T-cell (primary cell): Measurements from ENCODE around the gene SAMD8. TPM values are rescaled to one million over a fixed set of nuclear protein-coding genes. Genes with fewer than 3 reads are reported as not detected.
"Not testable (repeated sequence)": the region's sequence is repeated elsewhere in the genome, so short reads cannot be mapped to it uniquely, and the experiment has no call there.

ENCODE experiments used
- ATAC-seq, 4 experiments: fragments of 200-7000 bp in 3 of 4; fragments of 150-1000 bp in 1 of 4; cut with Tn5 transposase; replicated peaks in 1 of 4; 1 replicate in 3 of 4; 2 replicates in 1 of 4; pipeline ENCODE4 v1.10.0; 2021; ENCODE audit warnings: moderate library complexity in 3 of 4, mild to moderate bottlenecking in 2 of 4, moderate number of reproducible peaks in 1 of 4
- CTCF ChIA-PET, 2 donors: fragments of 300-600 bp; sonication (Branson Sonifier 250); formaldehyde crosslinking; loops; one replicate each; lab custom pipeline; 2022; ENCODE audit warnings: antibody characterized with exemption in 2 of 2; lab: Charles Lee
- POLR2A ChIA-PET, 2 donors: fragments of 300-600 bp; sonication (Branson Sonifier 250); formaldehyde crosslinking; loops; one replicate each; lab custom pipeline; 2022; ENCODE audit warnings: antibody characterized with exemption in 2 of 2; lab: Charles Lee
- DNase-seq, 35 experiments: peaks; one replicate each; pipeline versions ENCODE4 v3.0.0 to v3.0.0-alpha.2; 2013 to 2023
- H3K27ac ChIP-seq: one replicate; pipeline ENCODE4 v1.5.1; 2013; ENCODE audit warnings: low read length
- H3K27me3 ChIP-seq, 2 experiments: replicated peaks in 1 of 2; 1 replicate in 1 of 2; 2 replicates in 1 of 2; pipeline versions ENCODE4 v1.6.1 to v1.7.0; 2013; ENCODE audit warnings: low read length in 1 of 2, mixed read lengths in 1 of 2; ENCODE audit not compliant: control insufficient read depth in 2 of 2, insufficient read depth in 2 of 2; ENCODE audit errors: extremely low read depth in 1 of 2
- H3K36me3 ChIP-seq, 2 donors: 1 replicate in 1 of 2; 2 replicates in 1 of 2; pipeline versions ENCODE4 v1.6.1 to v1.7.0; 2013; ENCODE audit warnings: low read length in 1 of 2; ENCODE audit not compliant: control insufficient read depth in 2 of 2, insufficient read depth in 1 of 2; ENCODE audit errors: extremely low read depth in 1 of 2
- H3K4me1 ChIP-seq, 2 experiments: 1 replicate in 1 of 2; 2 replicates in 1 of 2; pipeline versions ENCODE4 v1.6.1 to v1.7.0; 2013; ENCODE audit warnings: low read length in 2 of 2, mixed read lengths in 1 of 2; ENCODE audit not compliant: insufficient read depth in 2 of 2, control insufficient read depth in 1 of 2; ENCODE audit errors: extremely low read depth in 1 of 2
- H3K4me3 ChIP-seq, 2 donors: 1 replicate in 1 of 2; 2 replicates in 1 of 2; pipeline versions ENCODE4 v1.5.1 to v1.7.0; 2013; ENCODE audit warnings: mild to moderate bottlenecking in 2 of 2, low read length in 1 of 2, moderate library complexity in 1 of 2; ENCODE audit not compliant: control insufficient read depth in 1 of 2; ENCODE audit errors: extremely low read depth in 1 of 2
- H3K9me3 ChIP-seq: 2 replicates; pipeline ENCODE4 v1.7.0; 2013
- H3K27ac Mint-ChIP-seq, 2 donors: one replicate each; pipeline ENCODE4 v1.8.0; 2020 to 2021; ENCODE audit warnings: mild to moderate bottlenecking in 2 of 2, mixed read lengths in 2 of 2
- H3K27me3 Mint-ChIP-seq, 2 donors: one replicate each; pipeline ENCODE4 v1.8.0; 2021 to 2022; ENCODE audit warnings: mixed read lengths in 2 of 2
- H3K36me3 Mint-ChIP-seq: one replicate; pipeline ENCODE4 v1.8.0; 2021; ENCODE audit warnings: mixed read lengths
- H3K4me1 Mint-ChIP-seq, 3 donors: one replicate each; pipeline ENCODE4 v1.8.0; 2020 to 2022; ENCODE audit warnings: mixed read lengths in 3 of 3, mild to moderate bottlenecking in 1 of 3
- H3K4me3 Mint-ChIP-seq, 3 donors: one replicate each; pipeline ENCODE4 v1.8.0; 2020 to 2022; ENCODE audit warnings: mild to moderate bottlenecking in 3 of 3, mixed read lengths in 3 of 3, moderate library complexity in 3 of 3
- H3K9me3 Mint-ChIP-seq, 3 donors: one replicate each; pipeline ENCODE4 v1.8.0; 2020 to 2022; ENCODE audit warnings: mixed read lengths in 3 of 3
- WGBS: methylation state at CpG from one replicate; pipeline ENCODE4 v1.1.5; 2013; ENCODE audit warnings: missing lambda C conversion rate; ENCODE audit not compliant: insufficient coverage; 5-methylcytosine and 5-hydroxymethylcytosine counted together
- total RNA-seq, 35 experiments: library from RNA in 6 of 35; stranded (reverse) in 6 of 35; fragments of 120-200 nt in 1 of 35; gene quantifications; one replicate each; pipeline versions ENCODE4 v1.2.1 to v1.2.4 and lab custom pipeline; 2013 to 2026

The SAMD8 gene
- total RNA-seq, 5 donors from 2014 or later (not counting 1 experiment from before 2014, with no cell fraction given): 15.6 to 28.1 (median 16.1) TPM

GRCh38 chr10:75116941-75117775 is 5.7 kb downstream of the SAMD8 start:
- H3K9me3 ChIP-seq, DNase-seq, H3K9me3 Mint-ChIP-seq, H3K27ac ChIP-seq, H3K27me3 ChIP-seq, H3K36me3 ChIP-seq, CTCF ChIA-PET, ATAC-seq, H3K4me3 ChIP-seq, H3K36me3 Mint-ChIP-seq, H3K27me3 Mint-ChIP-seq, H3K4me3 Mint-ChIP-seq: not testable (repeated sequence)
- peaks cover 43 to 57% (median 52%) of the 10 kb centered on the region in 3 donors for H3K4me1 Mint-ChIP-seq
- H3K27ac Mint-ChIP-seq: peak overlapping the region in 1 of 2 donors; percentile 39
- peaks cover 12 to 14% of the 10 kb centered on the region in 2 experiments for H3K4me1 ChIP-seq
- WGBS: 100% methylated on average over 4 of the region's 15 CpGs
- POLR2A ChIA-PET: interaction anchor here (0.6 to 0.7 kb wide), 3 partner anchors 188 to 1336 kb away, joined by 3 to 4 read pairs (median 3); no protein-coding TSS in a partner anchor

- H3K4me1 ChIP-seq: peaks cover 5 to 10% of the 10 kb centered on the region in 2 experiments
- WGBS: 71% methylated on average over 1 of the region's 3 CpGs
- no peaks in the 10 kb centered on the region for H3K9me3 ChIP-seq
- no peak for DNase-seq
- no peaks in the 10 kb centered on the region for H3K27me3 ChIP-seq
- no peaks in the 10 kb centered on the region for H3K9me3 Mint-ChIP-seq
- no peak overlapping the region for H3K27ac ChIP-seq
- peak overlapping the region in 1 of 2 donors; percentile 39 for H3K27ac Mint-ChIP-seq
- ChIA-PET CTCF (no interaction called here), POLR2A (interaction anchor here (0.6 to 0.7 kb wide), 2 partner anchors 393 to 1337 kb away, joined by 3 read pairs; no protein-coding TSS in a partner anchor)
- H3K4me3 Mint-ChIP-seq: no peak overlapping the region
- H3K4me1 Mint-ChIP-seq: peaks cover 34 to 48% (median 47%) of the 10 kb centered on the region in 3 donors
- ATAC-seq: no peak
- no peaks in the 10 kb centered on the region for H3K27me3 Mint-ChIP-seq
- no peaks in the 10 kb centered on the region for H3K36me3 Mint-ChIP-seq
- no peak overlapping the region for H3K4me3 ChIP-seq
- H3K36me3 ChIP-seq: no peaks in the 10 kb centered on the region
These were observed 6.5 kb downstream of the SAMD8 start for GRCh38 chr10:75117995-75118394.

GRCh38 chr10:75119444-75120066 is 8.1 kb downstream of the SAMD8 start:
- CTCF ChIA-PET: interaction anchor here in 1 of 2 donors (0.8 kb wide), 1 partner anchor 21 kb away, joined by 3 read pairs; no protein-coding TSS in a partner anchor
- POLR2A ChIA-PET: interaction anchor here in 1 of 2 donors (1.0 kb wide), 1 partner anchor 9 kb away, joined by 13 read pairs; no protein-coding TSS in a partner anchor

GRCh38 chr10:75121322-75121721 is 9.9 kb downstream of the SAMD8 start:
- no peaks in the 10 kb centered on the region for H3K9me3 ChIP-seq
- ATAC-seq (no peak), DNase-seq (no peak)
- Mint-ChIP-seq H3K9me3 (no peaks in the 10 kb centered on the region), H3K27me3 (no peaks in the 10 kb centered on the region), H3K36me3 (peaks cover 14% of the 10 kb centered on the region), H3K27ac (no peak overlapping the region), H3K4me1 (peaks cover 27 to 49% (median 42%) of the 10 kb centered on the region in 3 donors), H3K4me3 (no peak overlapping the region)
- CTCF ChIA-PET: interaction anchor here in 1 of 2 donors (0.6 to 0.8 kb wide), 2 partner anchors 8 to 22 kb away, joined by 3 read pairs; no protein-coding TSS in a partner anchor
- H3K4me3 ChIP-seq: no peak overlapping the region
- H3K36me3 ChIP-seq: peaks cover 0 to 9% of the 10 kb centered on the region in 2 donors
- H3K27me3 ChIP-seq: no peaks in the 10 kb centered on the region
- POLR2A ChIA-PET: no interaction called here
- peaks cover 4 to 17% of the 10 kb centered on the region in 2 experiments for H3K4me1 ChIP-seq
- WGBS: no CpG with 5 or more reads among the region's 1 CpG
- no peak overlapping the region for H3K27ac ChIP-seq

More at GRCh38 chr10:75119444-75120066, 8.1 kb downstream of the SAMD8 start:
- H3K27me3 ChIP-seq, H3K27me3 Mint-ChIP-seq, H3K4me3 Mint-ChIP-seq, H3K36me3 Mint-ChIP-seq, H3K36me3 ChIP-seq, H3K27ac ChIP-seq, H3K9me3 ChIP-seq, ATAC-seq, H3K27ac Mint-ChIP-seq, H3K9me3 Mint-ChIP-seq, DNase-seq, H3K4me3 ChIP-seq: not testable (repeated sequence)
- peaks cover 29 to 45% (median 44%) of the 10 kb centered on the region in 3 donors for H3K4me1 Mint-ChIP-seq
- peaks cover 0 to 10% of the 10 kb centered on the region in 2 experiments for H3K4me1 ChIP-seq
- 90% methylated on average over 10 of the region's 15 CpGs for WGBS

GRCh38 chr10:75122505-75122904 is 11.0 kb downstream of the SAMD8 start:
- DNase-seq (no peak), ATAC-seq (no peak)
- H3K4me1 Mint-ChIP-seq: peaks cover 28 to 51% (median 46%) of the 10 kb centered on the region in 3 donors
- no peak overlapping the region for H3K27ac Mint-ChIP-seq
- Histone ChIP-seq H3K27me3 (no peaks in the 10 kb centered on the region), H3K27ac (no peak overlapping the region), H3K4me1 (peaks cover 4 to 18% of the 10 kb centered on the region in 2 experiments), H3K9me3 (no peaks in the 10 kb centered on the region), H3K36me3 (peaks cover 0 to 9% of the 10 kb centered on the region in 2 donors), H3K4me3 (no peak overlapping the region)
- CTCF ChIA-PET: no interaction called here
- H3K9me3 Mint-ChIP-seq: no peaks in the 10 kb centered on the region
- 100% methylated on average over 1 of the region's 4 CpGs for WGBS
- H3K4me3 Mint-ChIP-seq: no peak overlapping the region
- POLR2A ChIA-PET: no interaction called here
- H3K27me3 Mint-ChIP-seq: no peaks in the 10 kb centered on the region
- peaks cover 14% of the 10 kb centered on the region for H3K36me3 Mint-ChIP-seq

GRCh38 chr10:75123088-75123682 is 11.7 kb downstream of the SAMD8 start:
- Histone ChIP-seq H3K9me3 (no peaks in the 10 kb centered on the region), H3K27ac (no peak overlapping the region), H3K36me3 (peaks cover 0 to 9% of the 10 kb centered on the region in 2 donors), H3K27me3 (no peaks in the 10 kb centered on the region), H3K4me3 (no peak overlapping the region), H3K4me1 (peaks cover 4 to 19% of the 10 kb centered on the region in 2 experiments)
- peak overlapping the region; percentile 55 for H3K27ac Mint-ChIP-seq
- H3K4me1 Mint-ChIP-seq: peaks cover 24 to 47% (median 41%) of the 10 kb centered on the region in 3 donors
- H3K27me3 Mint-ChIP-seq: no peaks in the 10 kb centered on the region
- H3K36me3 Mint-ChIP-seq: peaks cover 14% of the 10 kb centered on the region
- no peaks in the 10 kb centered on the region for H3K9me3 Mint-ChIP-seq
- no peak for DNase-seq
- no peak overlapping the region for H3K4me3 Mint-ChIP-seq
- ChIA-PET CTCF (no interaction called here), POLR2A (no interaction called here)
- no peak for ATAC-seq
- no CpG with 5 or more reads among the region's 4 CpGs for WGBS
